ENCODE data around the gene IFNGR1. TPM values are rescaled to one million over a fixed set of nuclear protein-coding genes. Genes with fewer than 3 reads are reported as not detected.
"Not testable (repeated sequence)": the region's sequence is repeated elsewhere in the genome, so short reads cannot be mapped to it uniquely, and the experiment has no call there.

Gene IFNGR1
- total RNA-seq, 1 donor from 2014 or later: 117 TPM

- no peak for DNase-seq
These were observed 16.5 kb upstream of the IFNGR1 start for GRCh38 chr6:137235686-137236085.

GRCh38 chr6:137233911-137234863 is 15.0 kb upstream of the IFNGR1 start:
- DNase-seq: peak; percentile 90

GRCh38 chr6:137231895-137232294 is 12.7 kb upstream of the IFNGR1 start:
- DNase-seq: no peak

GRCh38 chr6:137230956-137231555 is 11.9 kb upstream of the IFNGR1 start:
- no peak for DNase-seq

- DNase-seq: no peak
These were observed 11.4 kb upstream of the IFNGR1 start for GRCh38 chr6:137230547-137230946.

GRCh38 chr6:137229075-137229759 is 10.0 kb upstream of the IFNGR1 start:
- no peak for DNase-seq

- DNase-seq: no peak
These were observed 8.7 kb upstream of the IFNGR1 start for GRCh38 chr6:137227871-137228302.

- peak; percentile 36 for DNase-seq
These were observed 7.5 kb upstream of the IFNGR1 start for GRCh38 chr6:137226697-137227096.

GRCh38 chr6:137224799-137225198 is 5.6 kb upstream of the IFNGR1 start:
- DNase-seq: no peak

GRCh38 chr6:137223370-137224131 is 4.4 kb upstream of the IFNGR1 start:
- DNase-seq: peak; percentile 95

- peak; percentile 79 for DNase-seq
These were observed 3.2 kb upstream of the IFNGR1 start for GRCh38 chr6:137222381-137222780.

- no peak for DNase-seq
These were observed 573 bp upstream of the IFNGR1 start for GRCh38 chr6:137219664-137220252.

GRCh38 chr6:137218473-137218916 is 690 bp downstream of the IFNGR1 start:
- DNase-seq: peak; percentile 49

- peak; percentile 52 for DNase-seq
These were observed 1.2 kb downstream of the IFNGR1 start for GRCh38 chr6:137217801-137218472.

GRCh38 chr6:137216875-137217553 is 2.2 kb downstream of the IFNGR1 start:
- DNase-seq: peak; percentile 28

- DNase-seq: no peak
These were observed 3.1 kb downstream of the IFNGR1 start for GRCh38 chr6:137216106-137216505.

- not testable (repeated sequence) for DNase-seq
These were observed 3.6 kb downstream of the IFNGR1 start for GRCh38 chr6:137215630-137216029.

GRCh38 chr6:137214931-137215330 is 4.3 kb downstream of the IFNGR1 start:
- no peak for DNase-seq

GRCh38 chr6:137213813-137214212 is 5.4 kb downstream of the IFNGR1 start:
- no peak for DNase-seq

GRCh38 chr6:137213331-137213740 is 5.8 kb downstream of the IFNGR1 start:
- DNase-seq: peak; percentile 55

GRCh38 chr6:137211910-137212309 is 7.3 kb downstream of the IFNGR1 start:
- DNase-seq: no peak

All from dermis blood vessel endothelial cell (primary cell).